WTC11 (cell line): Measurements from ENCODE around the gene CSTPP1. TPM values are rescaled to one million over a fixed set of nuclear protein-coding genes. Genes with fewer than 3 reads are reported as not detected.
A peak's percentile ranks its signal among the peaks of the same experiment; 100 is the strongest.

Experiments
- ATAC-seq: fragments of 200-7000 bp; cut with Tn5 transposase; 2 replicates; pipeline ENCODE4 v1.10.0; 2021; ENCODE audit warnings: mild to moderate bottlenecking, moderate library complexity
- CTCF ChIA-PET: fragments of 300-600 bp; sonication (Branson Sonifier 250); formaldehyde crosslinking; loops from one replicate; lab custom pipeline; 2021; ENCODE audit warnings: antibody characterized with exemption; lab: Charles Lee
- POLR2A ChIA-PET: fragments of 350-600 bp; sonication (Branson Sonifier 250); formaldehyde crosslinking; loops from one replicate; lab custom pipeline; 2021; ENCODE audit warnings: antibody characterized with exemption; lab: Charles Lee
- DNase-seq: peaks from one replicate; pipeline ENCODE4 v3.0.0; 2021; ENCODE audit warnings: low spot score
- H3K27ac Mint-ChIP-seq: 2 replicates; pipeline ENCODE4 v1.8.0; 2021; ENCODE audit warnings: mixed read lengths
- H3K27me3 Mint-ChIP-seq: 2 replicates; pipeline ENCODE4 v1.8.0; 2021; ENCODE audit warnings: low read depth, mild to moderate bottlenecking, moderate library complexity, mixed read lengths
- H3K36me3 Mint-ChIP-seq: 2 replicates; pipeline ENCODE4 v1.8.0; 2021; ENCODE audit warnings: mixed read lengths
- H3K4me1 Mint-ChIP-seq: 2 replicates; pipeline ENCODE4 v1.8.0; 2022; ENCODE audit warnings: mixed read lengths
- H3K4me3 Mint-ChIP-seq: 2 replicates; pipeline ENCODE4 v1.8.0; 2021; ENCODE audit warnings: mild to moderate bottlenecking, moderate library complexity, mixed read lengths
- H3K9me3 Mint-ChIP-seq: 2 replicates; pipeline ENCODE4 v1.8.0; 2021; ENCODE audit warnings: mixed read lengths
- AFF4 ChIP-seq: sonication (generic); formaldehyde crosslinking; IDR thresholded peaks from 2 replicates; pipeline ENCODE4 v1.8.1; 2023; ENCODE audit warnings: mild to moderate bottlenecking, missing genetic modification reagents, borderline replicate concordance
- ATF1 ChIP-seq: sonication (generic); formaldehyde crosslinking; IDR thresholded peaks from 2 replicates; pipeline ENCODE4 v1.8.1; 2023; ENCODE audit warnings: mild to moderate bottlenecking, moderate library complexity, missing genetic modification reagents
- CBFB ChIP-seq: sonication (generic); formaldehyde crosslinking; IDR thresholded peaks from 2 replicates; pipeline ENCODE4 v1.8.1; 2022; ENCODE audit warnings: mild to moderate bottlenecking, low read depth, missing genetic modification reagents
- CREB1 ChIP-seq: sonication (generic); formaldehyde crosslinking; IDR thresholded peaks from 2 replicates; pipeline ENCODE4 v1.8.0; 2023; ENCODE audit warnings: mild to moderate bottlenecking, missing genetic modification reagents
- FOXK1 ChIP-seq: sonication (generic); formaldehyde crosslinking; IDR thresholded peaks from 2 replicates; pipeline ENCODE4 v1.8.0; 2022; ENCODE audit warnings: mild to moderate bottlenecking, moderate library complexity, missing genetic modification reagents
- GABPB1 ChIP-seq: sonication (generic); formaldehyde crosslinking; IDR thresholded peaks from 2 replicates; pipeline ENCODE4 v1.8.1; 2023; ENCODE audit warnings: mild to moderate bottlenecking, missing genetic modification reagents
- GTF2I ChIP-seq: fragments of 250-450 bp; sonication (Bioruptor Pico); conservative IDR thresholded peaks from 2 replicates; pipeline ENCODE4 v1.4.0; 2021; ENCODE audit warnings: mild to moderate bottlenecking
- HMGA2 ChIP-seq: fragments of 250-450 bp; sonication (Bioruptor Pico); IDR thresholded peaks from 2 replicates; pipeline ENCODE4 v1.4.0; 2021; ENCODE audit warnings: mild to moderate bottlenecking, moderate library complexity
- HMGXB4 ChIP-seq: sonication (generic); formaldehyde crosslinking; IDR thresholded peaks from 2 replicates; pipeline ENCODE4 v1.8.1; 2023; ENCODE audit warnings: mild to moderate bottlenecking, moderate library complexity, missing genetic modification reagents
- IRF1 ChIP-seq: sonication (generic); formaldehyde crosslinking; IDR thresholded peaks from 2 replicates; pipeline ENCODE4 v1.8.0; 2023; ENCODE audit warnings: missing genetic modification reagents
- MLX ChIP-seq: sonication (generic); formaldehyde crosslinking; IDR thresholded peaks from 2 replicates; pipeline ENCODE4 v1.8.1; 2023; ENCODE audit warnings: mild to moderate bottlenecking, missing genetic modification reagents, moderate library complexity
- MXD4 ChIP-seq: fragments of 250-450 bp; sonication (Bioruptor Pico); IDR thresholded peaks from 2 replicates; pipeline ENCODE4 v1.8.0; 2021; ENCODE audit warnings: mild to moderate bottlenecking, moderate library complexity, borderline replicate concordance
- NFE2L1 ChIP-seq: sonication (generic); formaldehyde crosslinking; IDR thresholded peaks from 2 replicates; pipeline ENCODE4 v1.8.1; 2023; ENCODE audit warnings: missing genetic modification reagents
- ZBTB21 ChIP-seq: sonication (generic); formaldehyde crosslinking; IDR thresholded peaks from 2 replicates; pipeline ENCODE4 v1.8.1; 2023; ENCODE audit warnings: mild to moderate bottlenecking, missing genetic modification reagents, borderline replicate concordance
- ZNF138 ChIP-seq: sonication (generic); formaldehyde crosslinking; conservative IDR thresholded peaks from 2 replicates; pipeline ENCODE4 v1.8.1; 2022; ENCODE audit warnings: mild to moderate bottlenecking, moderate library complexity, missing genetic modification reagents
- ZNF232 ChIP-seq: sonication (generic); formaldehyde crosslinking; IDR thresholded peaks from 2 replicates; pipeline ENCODE4 v1.8.0; 2022; ENCODE audit warnings: mild to moderate bottlenecking, missing genetic modification reagents
- total RNA-seq: library from RNA; stranded (reverse); gene quantifications from 3 replicates; pipeline ENCODE4 v1.2.3, GENCODE V29; 2021
- TF ChIP-seq, protein P1 (sequence below): fragments of 250-450 bp; sonication (Bioruptor Pico); IDR thresholded peaks from 2 replicates; pipeline ENCODE4 v1.9.0; 2021; ENCODE audit warnings: mild to moderate bottlenecking
- TF ChIP-seq, protein P2 (sequence below): sonication (generic); formaldehyde crosslinking; conservative IDR thresholded peaks from 2 replicates; pipeline ENCODE4 v1.8.1; 2023; ENCODE audit warnings: mild to moderate bottlenecking, low read depth, missing genetic modification reagents, moderate library complexity

CSTPP1 gene
- total RNA-seq, 1 experiment from 2014 or later: 23.6 TPM

DNA sequence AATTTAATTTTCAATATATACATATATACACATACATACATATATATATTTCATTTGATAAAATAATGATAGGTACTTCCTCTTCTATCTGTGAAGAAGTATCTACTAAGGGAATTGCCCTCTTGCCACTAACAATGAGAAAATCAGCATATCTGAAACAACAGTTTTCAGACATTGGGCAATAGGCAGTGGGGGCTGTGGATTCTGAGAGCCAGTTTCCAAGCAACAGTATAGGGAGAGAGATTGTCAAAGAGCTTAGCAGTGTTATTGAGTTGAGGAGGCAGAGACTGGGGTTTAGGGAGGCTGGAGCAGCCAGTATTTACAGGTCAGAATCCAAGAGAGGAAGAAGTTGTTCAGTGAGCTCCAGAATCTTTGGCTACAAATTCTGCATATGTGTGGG is 120.8 kb downstream of the CSTPP1 start:
- H3K27me3 Mint-ChIP-seq: no peaks in the 10 kb centered on the region
- peaks cover 3% of the 10 kb centered on the region for H3K9me3 Mint-ChIP-seq
- peak overlapping the region; percentile 84 for H3K27ac Mint-ChIP-seq
- CTCF ChIA-PET: interaction anchor here (3.7 kb wide), 1 partner anchor 96 kb away, joined by 16 read pairs; no protein-coding TSS in a partner anchor
- POLR2A ChIA-PET: no interaction called here
- peaks cover 11% of the 10 kb centered on the region for H3K36me3 Mint-ChIP-seq
- TF ChIP-seq FOXK1 (CRISPR knock-in tag): no peak
- no peak for TF ChIP-seq MXD4
- no peak for TF ChIP-seq IRF1 (CRISPR knock-in tag)
- TF ChIP-seq, protein P1, sequence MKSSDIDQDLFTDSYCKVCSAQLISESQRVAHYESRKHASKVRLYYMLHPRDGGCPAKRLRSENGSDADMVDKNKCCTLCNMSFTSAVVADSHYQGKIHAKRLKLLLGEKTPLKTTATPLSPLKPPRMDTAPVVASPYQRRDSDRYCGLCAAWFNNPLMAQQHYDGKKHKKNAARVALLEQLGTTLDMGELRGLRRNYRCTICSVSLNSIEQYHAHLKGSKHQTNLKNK (CRISPR knock-in tag): no peak
- H3K4me1 Mint-ChIP-seq: peaks cover 40% of the 10 kb centered on the region
- ATAC-seq (peak; percentile 69), DNase-seq (no peak)
- no peak overlapping the region for H3K4me3 Mint-ChIP-seq

- TF ChIP-seq GTF2I (CRISPR knock-in tag) (no peak), NFE2L1 (CRISPR knock-in tag) (peak; percentile 56; the same call in 1 of the 2 replicates)
- CTCF ChIA-PET: interaction anchor here (1.7 kb wide), 1 partner anchor 92 kb away, joined by 10 read pairs; no protein-coding TSS in a partner anchor
- ATAC-seq (no peak), DNase-seq (no peak)
- Mint-ChIP-seq H3K4me1 (peaks cover 43% of the 10 kb centered on the region), H3K36me3 (peaks cover 14% of the 10 kb centered on the region), H3K27me3 (no peaks in the 10 kb centered on the region), H3K4me3 (no peak overlapping the region), H3K9me3 (peaks cover 6% of the 10 kb centered on the region), H3K27ac (peak overlapping the region; percentile 79)
- POLR2A ChIA-PET: interaction anchor here (0.5 to 0.6 kb wide), 2 partner anchors 15 to 55 kb away, joined by 3 to 10 read pairs; no protein-coding TSS in a partner anchor
Observed at GRCh38 chr11:47060807-47061206, 124.2 kb downstream of the CSTPP1 start.

DNA sequence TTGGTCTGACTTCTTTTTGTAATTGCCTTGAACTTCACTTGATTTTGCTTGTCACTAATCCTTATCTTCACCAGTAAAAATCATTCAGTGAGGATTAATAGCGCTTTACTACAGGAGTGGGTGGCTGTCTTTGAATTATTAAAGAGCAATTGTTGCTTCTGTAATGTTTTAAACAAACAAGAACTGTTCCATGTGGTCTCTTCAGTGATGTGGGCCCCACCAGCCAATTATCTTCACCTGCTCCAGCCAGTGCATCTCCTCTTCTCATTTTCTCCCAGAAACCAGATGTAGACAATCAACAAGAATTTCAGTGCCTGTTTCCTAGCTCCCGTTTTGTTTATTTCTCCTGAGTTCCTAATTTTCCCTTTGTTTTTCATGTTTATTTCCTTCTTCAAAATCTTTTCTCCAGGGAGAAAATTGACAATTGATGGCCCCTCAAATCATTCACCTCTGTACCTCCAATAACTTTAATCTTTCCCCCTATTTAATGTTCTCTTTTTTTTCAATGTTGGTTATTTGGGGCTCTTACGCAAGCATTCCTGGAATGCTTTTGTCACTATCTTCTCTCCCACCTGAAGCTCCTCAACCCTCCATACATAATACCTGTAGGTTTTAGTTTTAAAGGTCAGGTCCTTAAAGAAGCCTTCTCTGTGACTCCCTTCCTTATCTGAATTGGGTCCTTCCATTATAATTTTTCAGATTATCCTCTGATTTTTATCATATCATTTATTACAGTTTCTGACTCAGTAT is 125.0 kb downstream of the CSTPP1 start:
- Mint-ChIP-seq H3K27ac (peak overlapping the region; percentile 79), H3K4me1 (peaks cover 40% of the 10 kb centered on the region), H3K27me3 (no peaks in the 10 kb centered on the region), H3K36me3 (peaks cover 14% of the 10 kb centered on the region), H3K4me3 (no peak overlapping the region), H3K9me3 (peaks cover 6% of the 10 kb centered on the region)
- ATAC-seq (peak; percentile 84), DNase-seq (no peak)
- ChIA-PET POLR2A (interaction anchor here (0.5 kb wide), 1 partner anchor 14 kb away, joined by 10 read pairs; no protein-coding TSS in a partner anchor), CTCF (interaction anchor here (0.6 to 1.7 kb wide), 2 partner anchors 77 to 91 kb away, joined by 3 to 10 read pairs; no protein-coding TSS in a partner anchor)
- TF ChIP-seq CBFB (CRISPR knock-in tag): no peak
- no peak for TF ChIP-seq HMGXB4 (CRISPR knock-in tag)
- TF ChIP-seq, protein P2, sequence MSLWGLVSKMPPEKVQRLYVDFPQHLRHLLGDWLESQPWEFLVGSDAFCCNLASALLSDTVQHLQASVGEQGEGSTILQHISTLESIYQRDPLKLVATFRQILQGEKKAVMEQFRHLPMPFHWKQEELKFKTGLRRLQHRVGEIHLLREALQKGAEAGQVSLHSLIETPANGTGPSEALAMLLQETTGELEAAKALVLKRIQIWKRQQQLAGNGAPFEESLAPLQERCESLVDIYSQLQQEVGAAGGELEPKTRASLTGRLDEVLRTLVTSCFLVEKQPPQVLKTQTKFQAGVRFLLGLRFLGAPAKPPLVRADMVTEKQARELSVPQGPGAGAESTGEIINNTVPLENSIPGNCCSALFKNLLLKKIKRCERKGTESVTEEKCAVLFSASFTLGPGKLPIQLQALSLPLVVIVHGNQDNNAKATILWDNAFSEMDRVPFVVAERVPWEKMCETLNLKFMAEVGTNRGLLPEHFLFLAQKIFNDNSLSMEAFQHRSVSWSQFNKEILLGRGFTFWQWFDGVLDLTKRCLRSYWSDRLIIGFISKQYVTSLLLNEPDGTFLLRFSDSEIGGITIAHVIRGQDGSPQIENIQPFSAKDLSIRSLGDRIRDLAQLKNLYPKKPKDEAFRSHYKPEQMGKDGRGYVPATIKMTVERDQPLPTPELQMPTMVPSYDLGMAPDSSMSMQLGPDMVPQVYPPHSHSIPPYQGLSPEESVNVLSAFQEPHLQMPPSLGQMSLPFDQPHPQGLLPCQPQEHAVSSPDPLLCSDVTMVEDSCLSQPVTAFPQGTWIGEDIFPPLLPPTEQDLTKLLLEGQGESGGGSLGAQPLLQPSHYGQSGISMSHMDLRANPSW (CRISPR knock-in tag): no peak
- TF ChIP-seq ZBTB21 (CRISPR knock-in tag): no peak
- TF ChIP-seq CREB1 (CRISPR knock-in tag): no peak
- no peak for TF ChIP-seq AFF4 (CRISPR knock-in tag)
- TF ChIP-seq, protein P1 (CRISPR knock-in tag): no peak
- no peak for TF ChIP-seq MLX (CRISPR knock-in tag)
- no peak for TF ChIP-seq ZNF138 (CRISPR knock-in tag)
- TF ChIP-seq IRF1 (CRISPR knock-in tag): no peak
- no peak for TF ChIP-seq HMGA2 (CRISPR knock-in tag)
- no peak for TF ChIP-seq GABPB1 (CRISPR knock-in tag)
- TF ChIP-seq ZNF232: no peak
- TF ChIP-seq ATF1 (CRISPR knock-in tag): no peak
